Measurements from ENCODE around the gene ASB6. TPM values are rescaled to one million over a fixed set of nuclear protein-coding genes. Genes with fewer than 3 reads are reported as not detected.

The ASB6 gene
- total RNA-seq, 1 donor from 2014 or later = 22.4 TPM

GRCh38 chr9:129661029-129661428 lies 19.1 kb upstream of the ASB6 start:
- no peak overlapping the region for H3K27ac Mint-ChIP-seq
- peaks cover 6% of the 10 kb centered on the region for H3K4me1 Mint-ChIP-seq (ENCODE audit: unreplicated experiment)
- H3K36me3 Mint-ChIP-seq = no peaks in the 10 kb centered on the region
- no peak for DNase-seq (ENCODE audit: extremely low spot score, unreplicated experiment)
- no peak for TF ChIP-seq CTCF (conservative IDR thresholded peaks at IDR 0.05)
- no peak overlapping the region for H3K4me3 Mint-ChIP-seq
- H3K27me3 Mint-ChIP-seq = peaks cover 29% of the 10 kb centered on the region
- H3K9me3 Mint-ChIP-seq = no peaks in the 10 kb centered on the region

- no peaks in the 10 kb centered on the region for H3K9me3 Mint-ChIP-seq
- DNase-seq (ENCODE audit: extremely low spot score, unreplicated experiment) = no peak
- no peak for TF ChIP-seq CTCF (conservative IDR thresholded peaks at IDR 0.05)
Observed at GRCh38 chr9:129656795-129657390, 14.9 kb upstream of the ASB6 start.

GRCh38 chr9:129655696-129656095 lies 13.7 kb upstream of the ASB6 start:
- no peaks in the 10 kb centered on the region for H3K36me3 Mint-ChIP-seq
- peaks cover 22% of the 10 kb centered on the region for H3K4me1 Mint-ChIP-seq (ENCODE audit: unreplicated experiment)
- peaks cover 8% of the 10 kb centered on the region for H3K27me3 Mint-ChIP-seq
- H3K9me3 Mint-ChIP-seq = no peaks in the 10 kb centered on the region
- TF ChIP-seq CTCF (conservative IDR thresholded peaks at IDR 0.05) = no peak
- no peak overlapping the region for H3K27ac Mint-ChIP-seq
- no peak for DNase-seq (ENCODE audit: extremely low spot score, unreplicated experiment)
- H3K4me3 Mint-ChIP-seq = no peak overlapping the region

More at GRCh38 chr9:129656795-129657390, 14.9 kb upstream of the ASB6 start:
- peaks cover 15% of the 10 kb centered on the region for H3K27me3 Mint-ChIP-seq
- no peak overlapping the region for H3K27ac Mint-ChIP-seq
- H3K36me3 Mint-ChIP-seq = no peaks in the 10 kb centered on the region
- H3K4me1 Mint-ChIP-seq (ENCODE audit: unreplicated experiment) = peaks cover 18% of the 10 kb centered on the region
- H3K4me3 Mint-ChIP-seq = no peak overlapping the region

GRCh38 chr9:129655154-129655553 lies 13.2 kb upstream of the ASB6 start:
- no peak for TF ChIP-seq CTCF (conservative IDR thresholded peaks at IDR 0.05)
- Mint-ChIP-seq H3K4me3 (no peak overlapping the region), H3K27me3 (peaks cover 7% of the 10 kb centered on the region), H3K4me1 (ENCODE audit: unreplicated experiment) (peaks cover 25% of the 10 kb centered on the region), H3K27ac (no peak overlapping the region), H3K9me3 (no peaks in the 10 kb centered on the region), H3K36me3 (no peaks in the 10 kb centered on the region)
- no peak for DNase-seq (ENCODE audit: extremely low spot score, unreplicated experiment)

GRCh38 chr9:129654554-129655040 lies 12.6 kb upstream of the ASB6 start:
- TF ChIP-seq CTCF (conservative IDR thresholded peaks at IDR 0.05) = no peak
- no peaks in the 10 kb centered on the region for H3K9me3 Mint-ChIP-seq
- H3K27me3 Mint-ChIP-seq = peaks cover 7% of the 10 kb centered on the region
- no peak for DNase-seq (ENCODE audit: extremely low spot score, unreplicated experiment)
- H3K27ac Mint-ChIP-seq = peak overlapping the region; percentile 71
- peaks cover 30% of the 10 kb centered on the region for H3K4me1 Mint-ChIP-seq (ENCODE audit: unreplicated experiment)
- H3K4me3 Mint-ChIP-seq = peak overlapping the region; percentile 69
- H3K36me3 Mint-ChIP-seq = no peaks in the 10 kb centered on the region

Measured in type B pancreatic cell (in vitro differentiated cells).